Measurements from ENCODE around the gene TTF2.

DNA sequence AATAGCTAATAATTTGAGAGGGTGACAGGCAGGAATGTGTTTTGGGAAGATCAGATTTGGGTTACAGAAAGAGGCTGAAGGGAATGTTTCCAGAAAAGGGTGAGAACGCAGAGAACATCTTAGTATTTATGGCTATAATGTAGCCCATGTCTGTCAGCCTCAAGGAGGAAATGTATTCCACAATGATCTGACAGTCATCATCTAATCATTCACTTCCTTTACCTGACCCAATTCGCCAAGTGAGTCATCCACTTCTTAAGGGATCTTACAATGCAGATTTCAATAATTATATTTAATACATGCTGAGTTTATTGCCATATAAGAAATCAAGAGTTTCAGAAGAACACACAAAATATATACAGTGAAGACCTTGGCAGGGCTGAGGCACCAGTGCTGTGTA is 50.6 kb downstream of the TTF2 start:
- TF ChIP-seq CTCF (conservative IDR thresholded peaks at IDR 0.05; ENCODE audit: low read depth in 2 of 2) (no peak), POLR2AphosphoS5 (IDR thresholded peaks at IDR 0.05; ENCODE audit: low read depth) (no peak), REST (IDR thresholded peaks at IDR 0.05; ENCODE audit: unreplicated experiment) (no peak), EZH2 (IDR thresholded peaks at IDR 0.05; ENCODE audit: low read depth, unreplicated experiment) (no peak), EZH2phosphoT487 (IDR thresholded peaks at IDR 0.05; ENCODE audit: unreplicated experiment) (no peak), ZNF114 (CRISPR knock-in tag; IDR thresholded peaks at IDR 0.05) (no peak), JUNB (IDR thresholded peaks at IDR 0.05; ENCODE audit: unreplicated experiment) (no peak)
